ENCODE results near the gene RBSN.

RBSN gene

GRCh38 chr3:15099364-15100098 is 583 bp upstream of the RBSN start:
- DNase-seq, result no peak

GRCh38 chr3:15097891-15098290 is 1.1 kb downstream of the RBSN start:
- DNase-seq, result no peak

DNA sequence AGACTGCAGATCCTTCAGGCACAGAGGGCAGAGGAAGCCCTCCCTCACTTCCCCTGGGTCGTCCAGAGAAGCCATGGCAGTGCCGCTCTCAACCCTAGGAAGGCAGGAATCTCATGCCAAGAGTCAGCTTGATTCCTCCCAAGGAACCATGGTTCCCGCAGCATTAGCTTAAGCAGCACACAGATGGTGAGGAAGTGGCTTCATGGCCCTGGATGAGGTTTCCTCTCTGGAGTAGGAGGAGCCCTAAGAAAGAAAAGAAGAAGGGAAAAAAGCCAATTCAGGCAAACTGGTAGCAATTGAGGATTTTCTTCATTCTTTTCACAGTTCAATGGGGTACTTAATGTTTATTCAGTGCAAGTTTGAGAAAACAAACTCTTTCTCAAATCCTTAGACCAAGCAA is 2.9 kb downstream of the RBSN start:
- no peak for DNase-seq

- DNase-seq, result no peak
Measured at GRCh38 chr3:15094187-15094875, 4.6 kb downstream of the RBSN start.

DNA sequence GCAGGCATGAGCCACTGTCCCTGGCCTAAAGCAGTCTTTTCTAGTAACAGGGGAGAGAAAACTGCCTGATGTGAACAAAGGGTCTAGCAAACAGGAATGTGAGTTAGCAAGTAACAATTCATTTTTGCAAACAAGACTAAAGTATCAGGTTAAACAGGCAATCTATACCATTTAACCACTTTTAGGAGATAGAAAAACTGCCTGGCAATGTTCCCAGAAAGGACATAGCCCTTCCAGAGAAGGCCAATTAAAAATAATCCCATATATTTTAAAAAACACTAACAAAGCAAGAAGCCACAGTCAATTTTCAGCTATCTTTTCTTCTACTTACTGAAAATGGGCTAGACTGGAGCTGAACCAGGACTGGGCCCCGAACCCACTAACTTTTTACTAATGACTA is 6.3 kb downstream of the RBSN start:
- no peak for DNase-seq

- DNase-seq, result no peak
Measured at GRCh38 chr3:15091575-15091974, 7.4 kb downstream of the RBSN start.

DNA sequence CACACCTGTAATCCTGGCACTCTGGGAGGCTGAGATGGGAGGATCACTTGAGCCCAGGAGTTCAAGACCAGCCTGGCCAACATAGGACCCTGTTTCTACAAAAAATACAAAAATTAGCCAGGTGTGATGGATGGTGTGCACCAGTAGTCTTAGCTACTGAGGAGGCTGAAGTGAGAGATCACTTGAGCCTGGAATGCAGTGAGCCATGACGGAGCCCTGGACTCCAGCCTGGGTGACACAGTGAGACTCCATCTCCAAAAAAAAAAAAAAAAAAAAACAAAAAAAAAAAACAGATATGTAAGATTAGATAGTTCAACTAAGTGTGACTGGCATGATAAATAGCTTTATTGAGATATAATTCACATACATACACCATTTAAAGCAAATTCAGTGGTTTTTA is 9.7 kb downstream of the RBSN start:
- DNase-seq, result no peak

DNA sequence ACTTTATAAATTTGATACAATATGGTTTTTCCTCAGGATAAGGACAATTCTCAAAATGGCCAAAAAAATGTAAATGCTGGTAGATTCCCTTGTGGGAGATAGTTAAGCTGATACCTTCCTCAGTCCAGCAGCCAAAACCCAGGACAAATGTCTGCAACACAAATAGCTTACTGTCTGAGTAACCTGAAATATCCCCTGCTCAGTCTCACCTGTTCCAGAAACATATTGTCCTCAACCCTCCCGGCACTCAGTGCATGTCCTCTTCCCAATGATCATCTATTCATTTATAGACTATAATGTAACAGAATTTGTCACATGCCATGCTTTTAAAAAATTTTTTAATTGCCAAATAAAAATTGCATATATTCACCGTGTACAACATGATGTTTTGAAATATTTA is 12.2 kb downstream of the RBSN start:
- no peak for DNase-seq

GRCh38 chr3:15086263-15086662 is 12.7 kb downstream of the RBSN start:
- DNase-seq, result no peak

DNA sequence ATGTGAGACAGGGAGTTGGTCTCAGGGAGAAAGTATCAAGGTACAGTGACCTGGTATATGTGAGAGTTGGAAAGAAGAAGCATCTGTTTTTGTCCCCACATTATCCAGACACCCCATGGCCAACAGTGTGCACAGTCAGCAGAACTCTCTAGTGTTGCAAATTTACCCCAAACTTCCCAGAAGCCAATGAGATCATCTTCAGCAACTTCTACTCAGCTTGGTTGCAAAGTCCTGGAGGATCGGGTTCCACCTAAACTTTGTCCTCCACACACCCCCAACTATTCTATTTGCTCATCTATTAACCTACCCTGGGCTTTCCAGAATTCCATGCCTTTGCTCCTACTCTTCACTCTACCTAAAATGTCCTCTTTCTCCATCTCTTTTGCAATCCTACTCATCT is 15.7 kb downstream of the RBSN start:
- DNase-seq, result no peak

DNA sequence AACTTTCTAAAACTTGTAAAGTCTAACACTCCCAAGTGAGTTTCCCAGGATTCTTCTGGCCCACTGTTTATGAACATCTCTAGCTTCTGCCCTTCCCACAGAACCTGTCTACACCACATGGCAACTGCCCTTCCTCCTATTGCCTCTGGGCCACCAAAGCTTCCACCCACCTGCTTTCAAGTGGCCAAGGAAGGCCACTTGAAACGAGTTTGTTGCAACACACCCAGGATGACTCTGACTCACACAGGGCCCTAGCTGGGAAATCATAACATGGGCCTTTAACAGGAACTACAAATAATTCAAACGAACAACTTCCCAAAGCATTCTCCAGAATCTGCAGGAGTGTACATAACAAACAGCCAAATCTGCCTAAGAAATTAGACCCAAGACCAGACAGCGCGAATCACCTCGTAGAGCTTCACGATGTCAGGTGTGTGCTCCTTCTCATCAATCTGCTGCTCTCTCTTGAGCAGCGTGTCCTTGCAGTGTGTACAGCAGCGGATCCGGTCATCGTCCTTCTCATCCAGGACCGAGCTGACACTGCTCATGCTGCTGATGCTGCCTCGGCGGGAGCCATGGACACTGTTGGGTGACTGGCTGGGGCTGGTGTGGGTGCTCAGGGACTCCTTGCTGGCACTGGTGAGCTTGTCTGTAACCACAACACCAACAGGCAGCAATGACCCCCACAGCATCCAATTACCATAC is 16.8 kb downstream of the RBSN start:
- no peak for DNase-seq

DNA sequence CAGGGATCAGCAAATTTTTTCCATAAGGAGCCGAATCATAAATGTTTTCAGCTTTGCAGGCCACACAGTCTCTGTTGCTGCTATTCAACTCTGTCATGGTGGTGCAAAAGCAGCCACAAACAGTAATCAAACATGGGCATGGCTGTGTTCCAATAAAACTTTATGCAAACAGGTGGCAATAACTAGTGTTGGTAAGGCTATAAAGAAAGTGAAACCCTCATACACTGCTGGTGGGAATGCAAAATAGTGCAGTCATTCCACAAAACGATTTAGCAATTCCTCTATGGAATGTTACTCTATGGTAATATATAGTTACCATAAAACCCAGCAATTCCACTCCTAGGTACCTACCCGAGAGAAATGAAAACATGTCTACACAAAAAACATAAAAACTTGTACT is 19.9 kb downstream of the RBSN start:
- DNase-seq, result no peak

DNA sequence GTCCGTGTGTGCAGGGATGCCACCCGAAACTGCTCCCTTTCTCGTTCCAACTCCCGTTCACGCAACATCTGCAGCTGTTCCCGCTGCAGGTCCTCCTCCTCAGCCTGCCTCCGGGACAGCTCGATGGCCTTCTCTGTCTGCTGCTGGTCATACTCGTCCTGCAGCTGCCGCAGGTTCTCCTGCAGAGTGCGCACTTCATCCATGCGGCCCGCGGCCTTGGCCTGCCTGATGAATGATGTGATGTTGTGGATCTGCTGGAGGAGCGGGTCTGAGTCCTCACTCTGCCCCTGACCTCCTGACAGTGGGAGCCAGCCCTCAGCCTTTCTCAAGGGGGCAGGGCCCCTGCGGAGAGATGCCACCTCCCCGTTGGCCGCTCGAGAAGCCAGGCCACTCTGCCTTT is 24.4 kb downstream of the RBSN start:
- DNase-seq, result no peak

DNA sequence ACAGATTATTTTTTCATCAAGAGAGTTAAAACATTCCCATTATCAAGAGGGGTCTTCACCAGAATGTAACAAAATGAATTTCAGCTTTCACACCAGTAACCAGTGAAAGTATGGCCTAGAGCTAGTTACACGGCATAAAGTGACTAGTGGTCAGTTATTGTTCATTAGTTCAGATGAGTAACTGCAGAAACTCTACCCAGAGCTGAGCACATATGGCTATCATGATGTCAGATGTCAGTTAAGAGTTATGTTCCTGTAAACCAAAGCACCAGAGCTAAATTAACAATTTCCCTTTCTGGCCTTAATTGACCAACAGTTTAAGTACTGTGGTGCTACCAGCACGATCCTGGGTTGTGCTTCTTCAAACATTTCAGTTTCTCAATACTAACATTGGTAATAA is 27.2 kb downstream of the RBSN start:
- no peak for DNase-seq

DNA sequence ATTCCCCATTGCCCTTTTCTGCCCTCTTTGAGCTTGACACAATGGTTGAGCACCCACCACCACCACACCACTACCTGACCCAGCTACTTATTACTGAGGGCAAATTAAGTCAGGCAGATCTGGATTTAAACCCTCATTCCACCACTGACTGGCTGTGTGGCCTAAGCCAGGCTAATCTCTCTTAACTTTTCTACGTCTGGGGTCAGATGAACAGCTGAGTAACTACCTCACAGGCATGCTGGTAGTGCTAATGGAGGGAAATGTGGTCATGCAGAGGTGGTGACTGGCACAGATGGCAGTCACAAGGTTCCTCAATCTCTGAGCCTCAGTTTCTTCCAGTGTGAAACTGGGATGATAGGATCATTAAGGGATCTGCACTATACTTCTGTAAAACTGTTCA is 29.5 kb downstream of the RBSN start:
- no peak for DNase-seq

DNA sequence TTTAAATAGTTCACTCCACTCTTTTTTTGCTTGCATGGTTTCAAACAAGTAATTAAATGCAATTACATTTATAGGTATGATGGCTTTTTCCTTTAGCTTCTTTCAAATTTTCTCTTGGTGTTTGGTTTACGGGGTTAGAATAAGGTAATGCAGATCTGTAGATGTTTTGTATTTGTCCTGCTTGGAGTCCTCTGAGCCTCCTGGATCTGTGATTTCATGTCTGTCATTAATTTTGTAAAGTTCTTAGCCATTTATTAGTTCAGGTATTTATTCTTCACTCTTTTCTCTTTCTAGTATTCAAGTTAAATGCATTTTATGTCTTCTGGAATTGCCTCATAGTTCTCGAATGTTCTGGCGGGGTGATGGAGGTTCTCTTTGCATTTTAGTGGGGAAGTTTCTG is 32.5 kb downstream of the RBSN start:
- no peak for DNase-seq

GRCh38 chr3:15065550-15066007 is 33.4 kb downstream of the RBSN start:
- DNase-seq, result no peak

GRCh38 chr3:15064835-15065549 is 34.0 kb downstream of the RBSN start, which contains the start of gene MRPS25:
Gene MRPS25 (minus strand): TSS chr3:15065315. CDS start chr3:15065194, 121 bp downstream.
- peak; percentile 72 to 83 (median 80) for DNase-seq

- DNase-seq, result no peak
Measured at GRCh38 chr3:15064299-15064834, 34.6 kb downstream of the RBSN start.

DNA sequence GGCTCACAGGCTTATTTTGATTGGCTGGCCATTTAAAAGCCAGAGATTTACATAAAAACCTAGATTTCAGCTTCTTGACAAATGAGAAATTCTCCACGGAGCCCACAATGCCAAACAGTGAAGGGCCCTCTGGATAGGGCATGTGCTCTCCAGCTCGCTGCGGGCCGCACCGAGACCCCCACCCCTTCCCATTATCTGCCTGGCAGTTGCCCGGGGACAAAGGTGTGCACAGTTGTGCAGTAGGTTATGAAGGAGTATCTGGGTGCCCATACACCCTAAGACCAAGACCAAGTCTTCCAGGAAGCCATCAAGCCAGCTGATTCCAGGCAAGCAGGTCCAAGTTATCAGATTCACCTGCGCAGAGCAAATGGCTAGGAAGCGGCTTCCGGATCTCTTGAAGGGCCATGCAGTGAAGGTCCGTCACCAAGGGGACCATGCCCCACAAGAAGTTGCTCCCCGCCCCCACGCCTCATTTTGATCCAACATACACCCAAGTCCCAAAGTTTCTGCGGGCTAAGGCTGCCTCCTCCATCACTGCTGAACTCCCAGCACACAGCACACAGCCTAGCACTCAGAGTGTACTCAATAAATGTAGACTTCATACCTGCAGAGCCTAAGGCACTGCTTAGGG is 35.2 kb downstream of the RBSN start:
- no peak for DNase-seq

DNA sequence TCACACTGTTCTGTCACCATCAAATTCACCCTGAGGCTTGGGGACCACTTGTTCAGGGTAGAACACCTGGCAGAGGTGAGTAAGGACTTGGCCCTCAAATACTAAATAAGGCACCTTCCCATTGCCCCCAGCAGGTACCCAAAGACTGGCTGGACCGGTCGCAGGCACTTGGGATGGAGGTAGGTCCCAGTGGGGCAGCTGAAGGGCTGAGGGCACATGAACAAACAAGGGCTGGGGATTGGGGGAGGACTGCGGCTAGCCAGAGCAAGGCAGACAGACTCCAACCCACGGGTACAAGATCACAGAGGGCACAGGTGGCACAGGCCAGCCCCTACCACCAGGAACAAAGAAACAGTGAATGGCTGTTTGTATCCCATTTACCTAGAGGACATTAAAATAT is 35.7 kb downstream of the RBSN start:
- no peak for DNase-seq

GRCh38 chr3:15060029-15060428 is 38.9 kb downstream of the RBSN start:
- DNase-seq, result no peak
